NCI-H82 treated with DMSO at 0.1 percent for 48 hours (cell line): ENCODE data around the gene SERPINB1.
"Not testable (repeated sequence)": the region's sequence is repeated elsewhere in the genome, so short reads cannot be mapped to it uniquely, and the experiment has no call there.

Experiments
- DNase-seq: peaks from one replicate; lab custom pipeline; 2025; ENCODE audit not compliant: unreplicated experiment; lab: John Stamatoyannopoulos, UW

Gene SERPINB1

GRCh38 chr6:2866171-2866846 is 24.6 kb upstream of the SERPINB1 start:
- no peak for DNase-seq

- no peak for DNase-seq
These were observed 24.1 kb upstream of the SERPINB1 start for GRCh38 chr6:2865694-2866151.

- no peak for DNase-seq
These were observed 23.6 kb upstream of the SERPINB1 start for GRCh38 chr6:2865270-2865669.

GRCh38 chr6:2863901-2864300 is 22.2 kb upstream of the SERPINB1 start:
- DNase-seq: no peak

GRCh38 chr6:2862712-2863181 is 21.1 kb upstream of the SERPINB1 start:
- no peak for DNase-seq

GRCh38 chr6:2861822-2862164 is 20.1 kb upstream of the SERPINB1 start:
- DNase-seq: no peak

GRCh38 chr6:2861060-2861821 is 19.6 kb upstream of the SERPINB1 start:
- DNase-seq: no peak

- DNase-seq: not testable (repeated sequence)
These were observed 19.0 kb upstream of the SERPINB1 start for GRCh38 chr6:2860706-2861059.

- DNase-seq: not testable (repeated sequence)
These were observed 18.4 kb upstream of the SERPINB1 start for GRCh38 chr6:2859798-2860705.

GRCh38 chr6:2859185-2859700 is 17.6 kb upstream of the SERPINB1 start:
- no peak for DNase-seq

GRCh38 chr6:2857580-2858337 is 16.1 kb upstream of the SERPINB1 start:
- no peak for DNase-seq

- no peak for DNase-seq
These were observed 15.5 kb upstream of the SERPINB1 start for GRCh38 chr6:2857185-2857579.

GRCh38 chr6:2855061-2855519 is 13.4 kb upstream of the SERPINB1 start:
- DNase-seq: no peak

GRCh38 chr6:2854396-2854982 is 12.8 kb upstream of the SERPINB1 start:
- DNase-seq: no peak

GRCh38 chr6:2853769-2854395 is 12.2 kb upstream of the SERPINB1 start:
- DNase-seq: no peak

GRCh38 chr6:2853378-2853768 is 11.7 kb upstream of the SERPINB1 start:
- not testable (repeated sequence) for DNase-seq

GRCh38 chr6:2852921-2853322 is 11.3 kb upstream of the SERPINB1 start:
- DNase-seq: no peak

- DNase-seq: no peak
These were observed 10.8 kb upstream of the SERPINB1 start for GRCh38 chr6:2852514-2852855.

GRCh38 chr6:2851727-2852513 is 10.3 kb upstream of the SERPINB1 start:
- no peak for DNase-seq
